Karpas-422 (cell line): Measurements from ENCODE around the gene NAPA. TPM values are rescaled to one million over a fixed set of nuclear protein-coding genes. Genes with fewer than 3 reads are reported as not detected.

Experiments used
- DNase-seq: peaks from one replicate; pipeline ENCODE4 v3.0.0-alpha.2; 2015
- H2AFZ ChIP-seq: fragments of 200-600 bp; sonication (generic); 2 replicates; pipeline ENCODE4 v1.6.1; 2014; ENCODE audit warnings: antibody characterized with exemption, low read length, mixed read lengths
- H3K27ac ChIP-seq: fragments of 200-600 bp; sonication (generic); 2 replicates; pipeline ENCODE4 v1.5.1; 2014; ENCODE audit warnings: mild to moderate bottlenecking, low read length, moderate library complexity
- H3K27me3 ChIP-seq: fragments of 200-600 bp; sonication (generic); 2 replicates; pipeline ENCODE4 v1.6.1; 2014; ENCODE audit warnings: low read length, mixed read lengths
- H3K36me3 ChIP-seq: fragments of 200-600 bp; sonication (generic); 2 replicates; pipeline ENCODE4 v1.6.1; 2014; ENCODE audit warnings: low read length, mixed read lengths; ENCODE audit not compliant: insufficient read depth
- H3K4me1 ChIP-seq: fragments of 200-600 bp; sonication (generic); 2 replicates; pipeline ENCODE4 v1.6.1; 2014; ENCODE audit warnings: mild to moderate bottlenecking, low read length, mixed read lengths
- H3K4me2 ChIP-seq: fragments of 200-600 bp; sonication (generic); 2 replicates; pipeline ENCODE4 v1.6.1; 2014; ENCODE audit warnings: low read length, low read depth, mild to moderate bottlenecking; ENCODE audit not compliant: poor library complexity, severe bottlenecking
- H3K4me3 ChIP-seq: fragments of 200-600 bp; sonication (generic); 2 replicates; pipeline ENCODE4 v1.5.1; 2014; ENCODE audit warnings: mild to moderate bottlenecking, antibody characterized with exemption, low read length, mixed read lengths
- H3K79me2 ChIP-seq: fragments of 200-600 bp; sonication (generic); 2 replicates; pipeline ENCODE4 v1.6.1; 2014; ENCODE audit warnings: mild to moderate bottlenecking, low read length, mixed read lengths
- H3K9ac ChIP-seq: fragments of 200-600 bp; sonication (generic); 2 replicates; pipeline ENCODE4 v1.6.0; 2014; ENCODE audit warnings: low read length
- H3K9me2 ChIP-seq: fragments of 200-600 bp; sonication (generic), shearing (Covaris generic); replicated peaks from 2 replicates; pipeline ENCODE4 v1.6.0; 2014; ENCODE audit warnings: mild to moderate bottlenecking, low read length, moderate library complexity; ENCODE audit not compliant: insufficient read depth
- H3K9me3 ChIP-seq: fragments of 300-700, 200-600 bp; sonication (generic); 2 replicates; pipeline ENCODE4 v1.6.1; 2014; ENCODE audit warnings: low read length, mixed read lengths
- H4K20me1 ChIP-seq: fragments of 200-600 bp; sonication (generic); 2 replicates; pipeline ENCODE4 v1.6.1; 2014; ENCODE audit warnings: mild to moderate bottlenecking, antibody characterized with exemption, low read length, low read depth; ENCODE audit not compliant: insufficient read depth
- total RNA-seq: library from RNA; depleted of rRNA; stranded (reverse); fragments of >200 nt; shearing (Covaris generic); gene quantifications from 2 replicates; pipeline ENCODE4 v1.2.3, GENCODE V29; 2014; ENCODE audit warnings: low replicate concordance

The NAPA gene
- total RNA-seq, 1 experiment from 2014 or later, result 60.8 TPM

GRCh38 chr19:47509170-47509847, 5.6 kb downstream of the NAPA start:
- Histone ChIP-seq H3K9me2 (no peaks in the 10 kb centered on the region), H2AFZ (no peak overlapping the region), H4K20me1 (peaks cover 27% of the 10 kb centered on the region), H3K9ac (no peak overlapping the region), H3K27me3 (no peaks in the 10 kb centered on the region), H3K4me3 (no peak overlapping the region), H3K27ac (no peak overlapping the region), H3K9me3 (no peaks in the 10 kb centered on the region), H3K4me2 (no peak overlapping the region), H3K36me3 (no peaks in the 10 kb centered on the region), H3K79me2 (peaks cover 82% of the 10 kb centered on the region), H3K4me1 (peaks cover 18% of the 10 kb centered on the region)
- DNase-seq, result no peak

GRCh38 chr19:47508721-47509120, 6.1 kb downstream of the NAPA start:
- Histone ChIP-seq H2AFZ (no peak overlapping the region), H3K9ac (no peak overlapping the region), H3K27ac (no peak overlapping the region), H3K79me2 (peaks cover 76% of the 10 kb centered on the region), H3K4me3 (no peak overlapping the region), H4K20me1 (peaks cover 23% of the 10 kb centered on the region), H3K9me3 (no peaks in the 10 kb centered on the region), H3K4me1 (peaks cover 14% of the 10 kb centered on the region), H3K27me3 (no peaks in the 10 kb centered on the region), H3K36me3 (no peaks in the 10 kb centered on the region), H3K4me2 (no peak overlapping the region), H3K9me2 (no peaks in the 10 kb centered on the region)
- DNase-seq, result no peak

- Histone ChIP-seq H3K27ac (no peak overlapping the region), H3K4me2 (no peak overlapping the region), H2AFZ (no peak overlapping the region), H3K9ac (no peak overlapping the region), H3K79me2 (peaks cover 70% of the 10 kb centered on the region), H4K20me1 (peaks cover 18% of the 10 kb centered on the region), H3K27me3 (no peaks in the 10 kb centered on the region), H3K9me3 (no peaks in the 10 kb centered on the region), H3K36me3 (0 out of 2 replicates have a peak, but pooled peaks cover 3% of the 10 kb centered on the region), H3K4me3 (no peak overlapping the region), H3K4me1 (peaks cover 7% of the 10 kb centered on the region), H3K9me2 (no peaks in the 10 kb centered on the region)
- DNase-seq, result no peak
These were observed 6.8 kb downstream of the NAPA start for GRCh38 chr19:47507924-47508553.

- no peak overlapping the region for H3K9ac ChIP-seq
- no peaks in the 10 kb centered on the region for H3K27me3 ChIP-seq
- no peaks in the 10 kb centered on the region for H3K9me3 ChIP-seq
- H3K9me2 ChIP-seq, result no peaks in the 10 kb centered on the region
- H3K79me2 ChIP-seq, result peaks cover 59% of the 10 kb centered on the region
- no peaks in the 10 kb centered on the region for H3K4me1 ChIP-seq
- H2AFZ ChIP-seq, result no peak overlapping the region
- DNase-seq, result no peak
- H3K4me2 ChIP-seq, result no peak overlapping the region
- H3K27ac ChIP-seq, result no peak overlapping the region
- peaks cover 16% of the 10 kb centered on the region for H4K20me1 ChIP-seq
- H3K4me3 ChIP-seq, result no peak overlapping the region
- 0 out of 2 replicates have a peak, but pooled peaks cover 3% of the 10 kb centered on the region for H3K36me3 ChIP-seq
These were observed 7.9 kb downstream of the NAPA start for GRCh38 chr19:47507012-47507411.

- Histone ChIP-seq H3K36me3 (0 out of 2 replicates have a peak, but pooled peaks cover 3% of the 10 kb centered on the region), H3K4me3 (no peak overlapping the region), H3K9me2 (no peaks in the 10 kb centered on the region), H3K9ac (no peak overlapping the region), H3K79me2 (peaks cover 54% of the 10 kb centered on the region), H3K9me3 (no peaks in the 10 kb centered on the region), H3K27ac (no peak overlapping the region), H2AFZ (no peak overlapping the region), H3K27me3 (no peaks in the 10 kb centered on the region), H3K4me1 (no peaks in the 10 kb centered on the region), H3K4me2 (no peak overlapping the region), H4K20me1 (peaks cover 16% of the 10 kb centered on the region)
- DNase-seq, result no peak
These were observed 8.4 kb downstream of the NAPA start for GRCh38 chr19:47506459-47506858.

GRCh38 chr19:47505506-47505905, 9.4 kb downstream of the NAPA start:
- Histone ChIP-seq H4K20me1 (peaks cover 15% of the 10 kb centered on the region), H3K27me3 (no peaks in the 10 kb centered on the region), H3K79me2 (peaks cover 44% of the 10 kb centered on the region), H3K4me3 (no peak overlapping the region), H3K4me2 (no peak overlapping the region), H3K27ac (no peak overlapping the region), H3K36me3 (0 out of 2 replicates have a peak, but pooled peaks cover 3% of the 10 kb centered on the region), H3K4me1 (no peaks in the 10 kb centered on the region), H3K9me2 (no peaks in the 10 kb centered on the region), H2AFZ (no peak overlapping the region), H3K9ac (no peak overlapping the region), H3K9me3 (no peaks in the 10 kb centered on the region)
- no peak for DNase-seq

GRCh38 chr19:47503826-47504150, 11.1 kb downstream of the NAPA start:
- Histone ChIP-seq H4K20me1 (peaks cover 4% of the 10 kb centered on the region; the same call in 1 of the 2 replicates), H3K9ac (no peak overlapping the region), H3K27me3 (no peaks in the 10 kb centered on the region), H3K79me2 (peaks cover 29% of the 10 kb centered on the region), H3K36me3 (0 out of 2 replicates have a peak, but pooled peaks cover 3% of the 10 kb centered on the region), H2AFZ (no peak overlapping the region), H3K9me2 (no peaks in the 10 kb centered on the region), H3K4me1 (no peaks in the 10 kb centered on the region), H3K9me3 (no peaks in the 10 kb centered on the region), H3K27ac (no peak overlapping the region), H3K4me3 (no peak overlapping the region), H3K4me2 (no peak overlapping the region)
- no peak for DNase-seq

GRCh38 chr19:47503130-47503825, 11.6 kb downstream of the NAPA start:
- no peak overlapping the region for H3K4me2 ChIP-seq
- H3K36me3 ChIP-seq, result 0 out of 2 replicates have a peak, but pooled peaks cover 3% of the 10 kb centered on the region
- H3K4me1 ChIP-seq, result no peaks in the 10 kb centered on the region
- H4K20me1 ChIP-seq, result peaks cover 4% of the 10 kb centered on the region; the same call in 1 of the 2 replicates
- no peak overlapping the region for H3K9ac ChIP-seq
- H3K79me2 ChIP-seq, result peaks cover 24% of the 10 kb centered on the region
- no peaks in the 10 kb centered on the region for H3K9me3 ChIP-seq
- H3K9me2 ChIP-seq, result no peaks in the 10 kb centered on the region
- no peak for DNase-seq
- no peak overlapping the region for H3K4me3 ChIP-seq
- H3K27ac ChIP-seq, result no peak overlapping the region
- no peaks in the 10 kb centered on the region for H3K27me3 ChIP-seq
- no peak overlapping the region for H2AFZ ChIP-seq
